ENCODE results near the gene GALNT15.

GALNT15 gene

DNA sequence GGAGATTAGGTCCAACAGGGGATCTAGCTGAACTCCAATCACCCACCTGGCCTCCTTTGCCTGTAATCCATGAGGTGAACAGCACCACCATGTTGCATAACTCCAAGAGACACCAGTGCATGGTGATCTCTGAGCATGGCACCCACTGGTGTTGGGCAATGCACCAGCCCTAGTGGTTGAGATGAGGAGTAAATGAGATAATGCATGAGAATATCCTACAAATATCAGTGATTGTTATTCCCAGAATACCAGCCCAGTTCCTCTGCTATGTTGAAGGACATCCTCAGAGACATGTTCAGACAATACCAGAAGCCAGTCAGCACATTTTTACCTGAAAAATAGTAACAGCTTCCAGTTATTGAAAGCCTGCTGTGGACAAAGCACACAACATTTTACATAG is 14.7 kb downstream of the GALNT15 start:
- no peak for DNase-seq

DNA sequence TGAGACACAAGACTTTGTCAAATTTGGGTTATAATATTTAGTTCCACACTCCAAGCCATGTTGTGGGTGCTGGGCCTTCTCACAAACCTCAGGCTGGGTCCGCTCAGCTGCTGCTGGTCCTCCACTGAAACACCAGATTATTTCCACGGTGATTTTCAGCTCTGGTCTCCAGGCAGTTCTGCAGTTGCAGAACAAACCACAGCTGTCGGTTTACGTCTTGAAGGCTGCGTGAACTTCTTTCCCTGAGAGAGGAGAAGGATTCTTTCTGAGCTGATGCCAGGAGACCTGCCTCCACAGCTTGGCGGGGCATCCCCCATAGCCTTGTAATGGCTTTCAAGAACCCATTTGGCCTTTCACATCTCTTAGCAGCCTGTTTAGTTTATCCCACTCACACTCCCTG is 16.2 kb downstream of the GALNT15 start:
- no peak for DNase-seq

DNA sequence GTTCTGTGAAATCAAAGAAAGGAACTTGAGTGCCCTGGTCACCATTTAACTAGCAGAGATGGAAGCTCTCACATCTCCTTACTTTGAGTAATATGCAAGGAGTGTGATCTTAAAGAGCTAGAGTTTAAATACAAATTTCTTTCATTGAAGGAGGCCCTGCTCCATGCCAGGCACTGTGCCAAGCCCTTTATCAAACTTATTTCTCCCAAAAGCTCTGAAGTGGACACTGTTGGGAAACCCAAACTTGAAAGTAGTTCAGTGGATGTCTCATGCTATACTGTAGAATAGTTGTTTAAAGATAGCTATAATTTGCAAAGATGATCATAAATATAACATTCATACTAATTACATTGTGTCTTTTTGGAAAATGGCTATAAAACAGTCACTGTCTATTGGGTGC is 17.1 kb downstream of the GALNT15 start:
- DNase-seq = no peak

DNA sequence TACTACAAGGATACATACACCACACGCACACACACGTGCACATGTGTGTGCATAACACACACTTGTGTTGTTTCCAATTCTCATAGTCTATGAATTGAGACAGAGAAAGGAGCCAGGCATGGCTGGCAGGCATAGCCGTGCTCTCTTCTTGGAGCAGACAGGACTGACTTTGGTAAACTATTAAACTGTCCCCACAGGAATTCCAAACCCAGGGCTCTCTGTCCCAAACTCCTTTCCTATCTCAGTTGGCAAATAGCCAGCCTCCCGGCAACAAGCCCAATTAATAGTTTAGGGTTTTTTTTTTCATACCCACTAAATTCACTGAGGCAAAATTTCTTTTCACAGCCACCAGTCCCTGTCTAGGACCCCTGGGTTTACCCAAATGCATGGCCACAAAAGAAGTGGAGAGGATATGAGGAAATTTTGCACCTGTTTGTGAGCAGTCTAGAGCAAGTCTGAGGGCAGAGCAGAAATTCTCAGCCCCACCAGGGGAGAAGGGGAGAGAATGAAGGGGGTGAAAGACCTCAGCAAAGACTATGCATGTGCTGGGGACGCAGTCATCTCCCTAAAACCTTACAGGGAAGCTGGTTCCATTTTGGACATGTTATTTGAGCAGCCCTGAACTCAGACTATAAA is 17.8 kb downstream of the GALNT15 start:
- no peak for DNase-seq

DNA sequence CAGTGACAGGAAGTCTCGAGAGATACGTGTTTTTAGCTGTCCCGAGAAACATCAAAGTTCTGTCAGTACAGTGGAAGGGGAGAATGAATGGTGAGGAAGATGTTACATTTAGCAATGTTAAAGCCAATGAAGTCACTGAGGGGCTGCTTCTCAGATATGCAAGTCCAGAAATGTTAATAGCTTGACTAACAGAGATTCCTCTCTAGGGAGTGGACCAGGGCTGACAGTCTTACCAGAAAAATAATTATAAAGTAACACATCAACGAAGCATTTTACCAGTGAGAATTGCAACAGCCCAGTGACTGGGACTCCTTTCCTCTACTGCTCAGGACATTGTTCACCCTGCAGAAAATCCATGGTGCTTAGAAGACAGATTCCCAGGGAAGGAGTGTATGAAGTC is 23.9 kb downstream of the GALNT15 start:
- no peak for DNase-seq

GRCh38 chr3:16199769-16200168 is 25.3 kb downstream of the GALNT15 start:
- no peak for DNase-seq

DNA sequence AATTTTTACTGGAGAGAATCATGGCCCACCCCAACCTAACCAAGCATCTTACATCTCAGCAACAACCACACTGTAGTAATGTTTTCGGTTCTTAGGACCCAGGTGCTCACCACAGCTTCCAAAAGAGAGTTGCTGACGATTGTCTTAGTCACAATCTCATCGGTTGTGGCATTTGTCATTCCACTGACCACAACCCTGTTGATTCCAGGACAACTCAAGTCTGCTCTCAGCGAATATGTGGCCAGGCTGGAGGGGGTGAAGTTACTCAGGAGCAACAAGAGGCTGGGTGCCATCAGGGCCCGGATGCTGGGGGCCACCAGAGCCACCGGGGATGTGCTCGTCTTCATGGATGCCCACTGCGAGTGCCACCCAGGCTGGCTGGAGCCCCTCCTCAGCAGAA is 25.9 kb downstream of the GALNT15 start:
- no peak for DNase-seq

GRCh38 chr3:16203031-16203430 is 28.6 kb downstream of the GALNT15 start:
- DNase-seq = no peak

GRCh38 chr3:16203671-16204629 is 29.5 kb downstream of the GALNT15 start:
- DNase-seq = no peak

DNA sequence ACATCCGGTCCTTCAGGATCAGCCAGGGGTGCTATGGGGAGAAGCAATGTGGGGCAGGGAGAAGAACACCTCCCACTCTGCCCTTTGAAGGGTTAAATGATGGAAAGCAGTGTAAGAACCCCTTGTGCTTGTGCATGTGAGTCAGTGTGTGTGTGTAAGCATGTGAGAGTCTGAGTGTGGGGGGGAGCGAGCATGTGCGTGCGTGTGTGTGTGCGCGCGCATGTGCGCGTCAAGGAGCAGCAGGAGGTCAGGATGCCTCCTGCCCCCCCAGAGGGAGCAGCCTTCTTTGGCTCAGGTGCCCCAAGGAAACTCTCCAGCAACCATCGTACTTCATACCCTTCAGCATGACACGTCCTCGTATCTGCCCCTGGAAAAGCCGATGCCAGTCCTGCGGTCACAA is 30.3 kb downstream of the GALNT15 start:
- DNase-seq = no peak

DNA sequence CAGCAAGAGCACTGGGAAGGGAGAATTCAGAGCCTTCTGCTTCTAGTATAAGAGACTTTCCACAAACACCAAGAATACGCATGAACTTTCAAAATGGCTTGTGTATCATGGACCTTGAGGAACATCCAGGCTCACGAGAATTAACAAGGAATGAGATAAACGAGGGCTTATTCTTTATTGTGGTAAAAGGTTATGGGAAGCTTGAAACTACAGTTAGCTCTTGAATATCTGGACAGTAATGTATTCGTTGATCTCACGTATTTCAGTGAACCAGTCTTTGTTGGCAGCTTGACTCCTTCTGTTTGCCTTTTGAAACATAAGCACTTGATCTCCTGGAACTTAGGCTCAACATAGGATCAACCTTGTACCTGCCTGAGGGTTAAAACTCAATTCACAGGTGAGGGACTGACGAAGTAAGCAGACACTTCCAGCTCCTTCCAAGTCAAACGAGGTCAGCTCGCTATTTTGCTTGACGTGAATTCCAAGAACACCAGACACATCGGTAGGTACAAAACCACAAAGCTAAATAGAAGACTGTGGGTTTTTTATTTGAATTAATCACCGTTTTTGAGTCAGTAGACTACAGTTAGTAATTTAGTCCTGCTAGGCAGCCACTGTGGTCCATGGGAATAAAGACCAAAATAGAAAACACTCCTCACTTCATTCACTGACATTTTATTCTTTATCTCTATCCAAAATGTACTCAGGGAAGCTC is 30.8 kb downstream of the GALNT15 start:
- no peak for DNase-seq

DNA sequence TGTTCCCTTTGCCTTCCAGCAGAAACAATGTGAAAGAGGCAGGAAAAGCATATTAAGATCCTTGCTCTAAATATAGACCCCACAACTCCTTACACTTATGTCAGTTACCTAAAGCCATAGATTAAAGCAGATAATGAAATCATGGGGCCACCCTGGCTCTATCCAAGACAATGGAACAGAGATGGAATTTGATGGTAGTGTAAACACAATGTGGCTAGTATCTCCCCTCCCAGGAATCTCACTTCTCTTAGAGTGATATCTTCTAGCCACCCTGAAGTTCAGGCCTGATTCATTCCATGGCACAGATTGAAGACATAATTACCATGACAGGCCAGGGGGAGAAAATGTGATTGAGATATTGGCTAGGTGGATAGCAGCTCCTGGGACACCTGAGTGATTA is 32.6 kb downstream of the GALNT15 start:
- no peak for DNase-seq

DNA sequence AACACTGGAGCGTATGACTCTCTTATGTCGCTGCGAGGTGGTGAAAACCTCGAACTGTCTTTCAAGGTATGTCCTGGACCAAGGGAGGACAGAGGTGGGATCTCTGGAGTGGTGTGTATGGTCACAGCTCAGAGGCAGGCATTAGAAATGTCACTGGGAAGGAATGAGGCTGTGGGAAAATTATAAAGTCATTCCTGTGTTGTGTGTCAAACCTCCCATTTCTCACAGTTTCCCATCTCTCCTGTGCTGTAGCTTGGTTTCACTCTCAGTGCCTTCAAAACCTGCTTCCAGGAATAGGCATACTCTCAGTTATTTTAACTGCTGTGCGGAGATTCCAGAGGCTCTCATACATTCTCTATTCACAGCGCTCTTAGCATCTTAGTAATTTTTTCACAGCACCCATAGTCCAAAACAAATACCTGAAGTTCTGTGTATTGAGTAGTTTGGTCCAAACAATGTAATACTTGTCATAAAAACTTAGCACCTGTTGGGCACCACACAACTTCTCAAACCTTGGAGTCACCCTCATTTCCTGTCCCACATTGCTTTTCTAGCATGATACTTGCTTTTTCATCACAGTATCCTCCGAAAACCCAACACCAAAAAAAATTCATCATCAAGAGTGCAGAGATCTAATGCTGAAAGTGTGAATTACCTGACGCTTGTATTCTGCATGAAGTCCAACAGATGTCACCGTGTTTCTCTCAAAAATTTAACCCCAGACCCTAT is 36.9 kb downstream of the GALNT15 start:
- DNase-seq = no peak

DNA sequence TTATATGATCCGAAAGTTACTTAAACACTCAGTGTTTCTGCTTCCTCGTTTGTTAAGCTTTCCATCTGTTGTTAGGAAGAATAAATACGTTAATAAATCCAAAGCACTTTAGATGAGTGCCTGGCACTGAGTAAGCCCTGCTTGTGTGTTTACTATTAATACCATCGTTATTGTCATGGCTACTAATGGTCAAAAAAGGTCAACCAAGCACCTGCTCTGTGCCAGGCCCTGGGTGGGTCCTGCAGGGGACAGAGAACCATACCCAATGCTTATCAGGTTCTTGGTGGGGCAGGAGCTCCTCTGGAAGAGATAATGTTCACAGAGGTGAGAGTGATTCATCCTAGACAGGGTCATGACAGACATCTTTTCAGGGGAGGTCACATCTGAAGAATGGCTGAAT is 39.9 kb downstream of the GALNT15 start:
- DNase-seq = no peak

- no peak for DNase-seq
These were observed 42.0 kb downstream of the GALNT15 start for GRCh38 chr3:16216373-16216935.

DNA sequence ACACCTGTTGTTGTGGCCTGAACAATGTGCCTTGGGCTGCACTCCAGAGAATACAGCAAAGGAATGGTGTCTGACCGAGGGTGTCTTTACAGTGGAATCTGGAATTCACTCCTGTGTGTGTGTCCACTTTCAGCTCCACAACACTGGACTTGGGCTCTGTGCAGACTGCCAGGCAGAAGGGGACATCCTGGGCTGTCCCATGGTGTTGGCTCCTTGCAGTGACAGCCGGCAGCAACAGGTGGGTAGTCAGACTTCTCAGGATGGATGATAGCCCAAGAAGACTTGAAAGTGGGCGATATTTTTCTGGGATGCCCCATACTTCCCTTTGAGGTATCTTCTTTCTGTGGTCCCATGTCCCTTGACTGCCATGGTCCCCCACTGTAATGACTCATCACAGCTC is 45.3 kb downstream of the GALNT15 start:
- DNase-seq = no peak

DNA sequence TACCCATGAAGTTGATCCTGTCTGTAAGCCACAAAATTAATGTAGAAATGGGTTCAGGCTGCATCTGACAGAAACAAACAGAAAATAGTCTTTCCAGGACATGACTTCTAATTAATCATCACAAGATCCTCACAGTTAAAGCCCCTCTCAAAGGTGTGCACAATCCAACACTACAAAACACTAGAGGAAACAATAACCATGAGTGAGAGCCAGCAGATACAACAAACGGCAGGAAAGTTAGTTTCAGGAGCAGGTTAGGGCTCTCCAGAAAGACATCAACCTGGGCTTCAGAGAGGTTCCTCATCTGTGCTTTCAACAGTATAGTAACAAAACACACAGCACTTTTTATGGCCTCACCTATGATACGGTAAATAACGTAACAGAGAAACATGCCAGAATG is 47.5 kb downstream of the GALNT15 start:
- DNase-seq = no peak

- DNase-seq = no peak
These were observed 48.1 kb downstream of the GALNT15 start for GRCh38 chr3:16222547-16222946.

GRCh38 chr3:16224325-16224724 is 49.8 kb downstream of the GALNT15 start:
- no peak for DNase-seq

- no peak for DNase-seq
These were observed 53.1 kb downstream of the GALNT15 start for GRCh38 chr3:16227566-16227965.

DNA sequence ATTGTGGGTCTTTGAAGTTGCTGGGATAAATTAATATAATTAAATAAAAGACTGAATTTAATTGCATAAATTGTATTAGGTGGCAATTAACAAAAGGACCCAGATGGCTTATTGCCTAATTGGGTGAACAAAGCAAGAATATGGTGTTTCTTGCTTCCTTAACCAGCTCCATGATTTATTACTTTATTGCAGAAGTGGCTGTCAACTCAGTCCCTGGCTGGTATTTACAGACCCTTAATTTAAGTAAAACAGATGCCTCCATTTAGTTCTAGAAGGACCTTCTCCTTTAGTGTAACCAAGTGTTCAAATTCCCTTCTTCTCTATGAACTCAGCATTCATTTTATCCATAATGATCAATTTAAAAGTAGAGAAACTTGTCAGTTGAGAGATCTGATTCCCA is 55.2 kb downstream of the GALNT15 start:
- no peak for DNase-seq

GRCh38 chr3:16231983-16232382 is 57.5 kb downstream of the GALNT15 start:
- DNase-seq = no peak

- no peak for DNase-seq
These were observed 59.3 kb downstream of the GALNT15 start for GRCh38 chr3:16233806-16234205.
